NCI-H1436 treated with DMSO at 0.1 percent for 48 hours (cell line): ENCODE measurements around the gene RYR2.

Experiments used
- DNase-seq: peaks from one replicate; lab custom pipeline; 2025; lab: John Stamatoyannopoulos, UW

Gene RYR2

GRCh38 chr1:237672748-237673147 lies 630.8 kb downstream of the RYR2 start:
- DNase-seq = no peak

DNA sequence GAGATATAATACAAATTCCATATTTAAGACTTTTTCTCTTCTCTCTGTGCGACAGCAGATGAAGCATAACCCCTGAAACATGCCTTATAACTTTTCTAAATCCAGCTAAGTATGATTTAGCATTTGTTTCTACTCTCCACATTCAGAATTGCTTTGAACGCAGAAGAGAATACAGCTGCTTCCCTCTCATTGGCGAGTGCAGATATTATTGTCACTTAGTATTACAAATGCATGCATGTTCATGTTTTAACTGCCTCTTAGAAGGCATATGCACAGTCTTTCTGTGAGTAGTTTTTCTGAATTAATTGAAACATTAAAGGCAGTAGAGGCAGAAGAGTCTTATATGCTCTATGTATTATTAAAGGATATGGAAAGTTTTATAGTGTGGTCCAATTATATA lies 631.6 kb downstream of the RYR2 start:
- no peak for DNase-seq

GRCh38 chr1:237677979-237678378 lies 636.0 kb downstream of the RYR2 start:
- no peak for DNase-seq

DNA sequence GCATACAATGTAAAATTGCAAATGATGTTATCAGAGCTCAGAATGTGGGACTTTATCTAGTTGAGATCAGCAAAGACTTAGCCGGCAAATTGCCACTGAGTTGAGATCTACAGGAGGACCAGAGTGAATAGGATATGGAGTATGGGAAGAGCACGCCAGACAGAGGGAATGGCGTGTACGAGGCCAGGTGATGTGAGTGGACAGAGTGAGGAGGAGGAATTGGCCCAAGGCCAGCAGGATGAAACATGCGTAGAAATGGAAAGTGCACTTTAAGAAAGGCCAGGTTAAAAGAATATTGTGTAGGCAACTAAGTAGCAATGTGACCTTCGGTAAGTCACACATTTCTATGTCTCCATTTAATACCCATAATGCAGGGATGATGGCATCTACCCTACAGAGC lies 637.7 kb downstream of the RYR2 start:
- no peak for DNase-seq

DNA sequence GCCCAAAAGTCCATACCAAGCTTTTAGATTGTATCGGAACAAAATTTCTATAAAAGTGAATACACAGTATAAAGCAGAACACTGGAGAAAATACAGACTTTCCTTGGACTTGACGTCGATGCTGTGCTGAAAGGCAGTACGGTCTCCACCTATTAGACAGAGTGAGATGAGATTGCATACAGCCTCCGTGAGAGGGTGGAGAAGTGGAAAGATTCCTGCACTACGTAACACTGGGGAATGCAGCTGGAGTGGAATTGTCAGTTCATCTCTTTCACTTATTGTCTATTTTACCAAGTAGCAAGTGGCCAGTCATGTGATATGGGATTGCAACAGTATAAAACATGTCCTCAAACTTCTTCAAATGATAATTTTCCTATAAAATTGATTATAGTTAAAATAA lies 639.2 kb downstream of the RYR2 start:
- no peak for DNase-seq

DNA sequence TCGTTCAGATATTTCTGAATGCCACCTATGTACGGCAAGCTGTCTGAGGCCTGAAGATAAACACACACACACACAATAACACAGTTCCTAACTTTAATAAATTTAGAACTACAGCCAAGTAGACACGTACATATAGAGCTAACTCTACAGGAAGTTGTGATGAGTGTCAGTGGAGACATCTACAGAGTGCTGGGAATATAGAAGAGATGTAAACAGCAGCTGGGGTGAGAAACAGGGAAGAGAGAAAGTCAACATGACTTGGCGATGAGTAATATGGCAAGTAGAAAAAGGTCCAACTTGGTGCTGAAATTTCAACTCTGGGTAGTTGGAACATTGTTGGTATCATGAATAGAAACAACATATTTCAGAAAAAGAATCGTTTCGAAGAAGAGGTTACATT lies 642.3 kb downstream of the RYR2 start:
- DNase-seq = no peak

DNA sequence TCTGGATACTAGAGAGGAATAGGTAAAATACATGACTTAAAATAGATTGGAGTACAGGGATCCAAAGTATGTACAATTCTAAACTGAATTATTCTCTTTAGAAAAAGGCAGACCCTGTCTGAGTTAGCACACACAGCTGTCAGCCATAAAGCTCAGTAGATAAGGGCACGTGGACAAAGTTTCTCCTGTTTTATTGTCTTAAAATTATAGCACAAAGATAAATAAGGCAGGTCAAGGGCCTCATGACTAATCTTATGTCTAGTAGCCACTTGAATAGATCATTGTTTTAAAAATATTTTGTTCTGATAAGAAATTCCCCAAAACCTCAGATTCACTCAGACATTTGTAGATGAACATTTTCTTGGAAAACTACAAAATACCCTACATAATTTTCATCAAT lies 643.6 kb downstream of the RYR2 start:
- no peak for DNase-seq

- DNase-seq = no peak
These were observed 645.8 kb downstream of the RYR2 start for GRCh38 chr1:237687804-237688203.

DNA sequence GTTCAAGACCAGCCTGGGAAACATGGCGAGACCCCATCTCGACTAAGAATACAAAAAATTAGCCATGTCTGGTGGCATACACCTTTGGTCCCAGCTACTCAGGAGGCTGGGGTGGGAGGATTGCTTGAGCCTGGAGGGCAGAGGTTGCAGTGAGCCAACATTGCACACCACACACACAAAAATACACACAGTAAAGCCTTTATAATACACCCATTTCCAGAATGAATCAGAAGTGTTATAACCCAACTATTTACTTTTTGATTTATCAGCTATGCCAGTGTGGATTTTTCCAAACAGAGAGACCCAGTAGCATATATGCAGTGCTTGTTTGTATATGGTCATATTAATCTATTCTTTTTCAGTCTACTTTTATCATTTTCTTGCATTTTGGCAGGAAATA lies 648.7 kb downstream of the RYR2 start:
- DNase-seq = no peak

- no peak for DNase-seq
These were observed 650.3 kb downstream of the RYR2 start for GRCh38 chr1:237692255-237692654.

DNA sequence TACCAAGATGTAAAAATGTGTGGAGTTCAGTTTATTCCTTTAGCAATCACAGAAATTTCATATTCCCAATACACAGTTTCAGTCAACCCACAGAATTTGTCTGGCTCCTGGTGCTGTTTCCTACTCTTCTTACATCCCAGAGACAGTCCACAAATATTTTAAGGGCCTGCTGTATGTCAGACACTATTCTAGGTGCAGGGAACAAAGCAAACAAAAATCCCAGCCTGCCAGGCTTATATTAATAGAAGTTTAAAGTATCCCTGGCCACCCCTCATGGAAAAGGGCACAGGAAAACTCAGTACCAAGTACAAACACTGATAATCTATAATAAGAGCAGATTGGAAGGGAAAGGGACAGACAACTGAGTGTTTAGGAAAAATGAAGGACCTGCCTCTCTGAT lies 653.9 kb downstream of the RYR2 start:
- no peak for DNase-seq

DNA sequence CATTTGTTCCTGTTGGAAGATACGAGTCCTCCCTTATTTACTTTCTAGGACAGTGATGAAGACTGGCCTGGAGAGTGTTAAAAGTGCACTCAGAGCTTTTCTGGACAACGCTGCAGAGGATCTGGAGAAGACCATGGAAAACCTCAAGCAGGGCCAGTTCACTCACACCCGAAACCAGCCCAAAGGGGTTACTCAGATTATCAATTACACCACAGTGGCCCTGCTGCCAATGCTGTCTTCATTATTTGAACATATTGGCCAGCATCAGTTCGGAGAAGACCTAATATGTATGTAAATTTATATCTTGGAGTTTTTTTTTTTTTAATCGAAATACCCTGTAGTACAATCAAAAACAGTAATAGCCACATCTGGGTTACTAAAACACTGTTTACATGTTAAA lies 658.2 kb downstream of the RYR2 start:
- DNase-seq = no peak

DNA sequence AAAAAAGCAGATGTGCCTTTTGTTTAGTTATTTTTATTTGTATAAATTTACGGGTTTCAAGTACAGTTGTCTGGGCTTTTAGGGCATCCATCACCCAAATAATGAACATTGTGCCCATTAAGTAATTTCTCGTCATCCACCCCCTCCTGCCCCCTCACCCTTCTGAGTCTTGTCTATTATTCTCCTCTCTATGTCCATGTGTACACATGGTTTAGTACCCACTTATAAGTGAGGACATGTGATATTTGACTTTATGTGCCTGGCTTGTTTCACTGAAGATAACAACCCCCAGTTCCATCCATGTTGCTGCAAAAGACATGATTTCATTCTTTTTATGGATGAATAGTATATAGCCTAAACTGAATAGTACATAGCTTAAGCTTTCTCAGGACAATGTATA lies 659.5 kb downstream of the RYR2 start:
- no peak for DNase-seq

GRCh38 chr1:237702161-237702560 lies 660.2 kb downstream of the RYR2 start:
- DNase-seq = no peak

- no peak for DNase-seq
These were observed 663.5 kb downstream of the RYR2 start for GRCh38 chr1:237705462-237705861.

GRCh38 chr1:237709355-237709754 lies 667.4 kb downstream of the RYR2 start:
- DNase-seq = peak; percentile 42

DNA sequence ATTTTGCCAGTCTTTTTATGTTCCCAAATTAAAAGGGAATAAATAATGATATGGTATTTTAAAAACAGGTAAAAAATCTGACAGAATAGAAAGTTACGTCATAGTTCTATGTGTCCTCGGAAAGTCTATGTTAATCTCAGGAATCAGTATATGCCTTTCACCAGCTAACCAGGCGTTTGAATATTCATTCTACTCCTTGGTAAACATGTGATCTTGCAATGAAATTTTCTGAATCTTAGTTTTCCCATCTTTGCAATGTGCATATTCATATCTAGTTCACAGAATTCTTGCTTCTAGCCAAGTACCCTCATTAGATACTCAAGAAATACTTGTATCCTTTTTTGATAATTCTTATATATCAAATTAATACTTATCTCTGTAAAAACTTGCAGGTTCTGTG lies 669.3 kb downstream of the RYR2 start:
- no peak for DNase-seq

DNA sequence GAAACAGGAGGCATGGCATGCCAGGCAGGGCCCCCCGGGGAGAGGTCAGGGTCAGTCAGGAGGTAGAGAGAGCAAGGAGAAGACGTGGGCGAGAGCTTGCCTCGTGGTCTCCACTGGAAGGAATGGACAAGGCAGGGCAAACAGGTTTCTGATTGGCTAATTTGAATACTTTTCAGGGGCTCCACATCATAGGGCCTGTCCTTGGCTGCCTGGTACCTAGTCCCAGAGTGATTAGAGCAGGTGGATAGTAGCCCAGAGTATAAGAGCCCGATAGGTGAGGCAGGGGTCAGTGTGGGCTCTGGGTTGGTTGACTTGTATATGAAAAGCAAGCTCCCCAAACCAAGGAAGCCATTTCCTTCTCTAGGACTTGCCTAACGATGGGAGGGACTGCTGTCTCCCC lies 670.1 kb downstream of the RYR2 start:
- no peak for DNase-seq

GRCh38 chr1:237712586-237713157 lies 670.7 kb downstream of the RYR2 start:
- DNase-seq = no peak

- peak; percentile 55 for DNase-seq
These were observed 671.9 kb downstream of the RYR2 start for GRCh38 chr1:237713916-237714315.

- DNase-seq = no peak
These were observed 675.1 kb downstream of the RYR2 start for GRCh38 chr1:237717106-237717505.

- no peak for DNase-seq
These were observed 688.9 kb downstream of the RYR2 start for GRCh38 chr1:237730826-237731350.

GRCh38 chr1:237732657-237733056 lies 690.7 kb downstream of the RYR2 start:
- no peak for DNase-seq

- no peak for DNase-seq
These were observed 694.5 kb downstream of the RYR2 start for GRCh38 chr1:237736372-237737029.
